Right lobe of liver (tissue), 6 donors: ENCODE results near the gene ATP2B3. TPM values are rescaled to one million over a fixed set of nuclear protein-coding genes. Genes with fewer than 3 reads are reported as not detected.

Experiments used
- ATAC-seq, 4 donors: fragments of 200-7000 bp; cut with Tn5 transposase; one replicate each; pipeline ENCODE4 v1.9.1; 2020; ENCODE audit warnings: mild to moderate bottlenecking in 4 of 4, moderate library complexity in 4 of 4
- DNase-seq, 3 donors: peaks; one replicate each; pipeline ENCODE4 v3.0.0-alpha.2; 2020
- H3K27ac ChIP-seq, 3 donors: fragments of 200-600 bp; one replicate each; pipeline ENCODE4 v1.8.0; 2022
- H3K27me3 ChIP-seq, 2 donors: fragments of 200-600 bp; one replicate each; pipeline ENCODE4 v1.8.0; 2022
- H3K36me3 ChIP-seq, 4 donors: fragments of 200-600 bp; sonication (generic) in 1 of 4; one replicate each; pipeline versions ENCODE4 v1.5.1 to v1.8.0; 2017 to 2022; ENCODE audit warnings: control low read depth in 1 of 4
- H3K4me1 ChIP-seq, 4 donors: fragments of 200-600 bp; sonication (generic) in 1 of 4; one replicate each; pipeline versions ENCODE4 v1.5.1 to v1.8.0; 2017 to 2022; ENCODE audit warnings: control low read depth in 1 of 4
- H3K4me3 ChIP-seq, 3 donors: fragments of 200-600 bp; one replicate each; pipeline ENCODE4 v1.8.0; 2022
- H3K9me3 ChIP-seq, 4 donors: fragments of 200-600 bp; sonication (generic) in 1 of 4; one replicate each; pipeline versions ENCODE4 v1.5.1 to v1.8.0; 2017 to 2022; ENCODE audit warnings: control low read depth in 1 of 4
- CTCF ChIP-seq, 4 donors: fragments of 200-600 bp in 3 of 4; fragments of 450-650 bp in 1 of 4; IDR thresholded peaks; one replicate each; pipeline versions ENCODE4 v1.5.1 to v1.8.0; 2016 to 2022; ENCODE audit warnings: antibody characterized with exemption in 4 of 4, mild to moderate bottlenecking in 2 of 4
- POLR2A ChIP-seq: fragments of 450-650 bp; IDR thresholded peaks from one replicate; pipeline ENCODE4 v1.6.1; 2017; ENCODE audit warnings: antibody characterized with exemption, mild to moderate bottlenecking
- WGBS: methylation state at CpG from one replicate; pipeline ENCODE4 v1.1.6; 2018; ENCODE audit warnings: low coverage, low lambda C conversion rate; ENCODE audit not compliant: insufficient coverage; ENCODE audit errors: missing lambda C conversion rate; 5-methylcytosine and 5-hydroxymethylcytosine counted together
- intact Hi-C, 2 donors: fragments of 100-400 bp; cut with DNase I; formaldehyde crosslinking; loops; one replicate each; pipeline versions ENCODE4 v1.11.2 to v1.14.1; 2022
- total RNA-seq, 6 experiments: library from RNA; depleted of rRNA in 2 of 6; stranded (reverse); fragments of >200 nt in 2 of 6; fragmentation: NEBNext Ultra II Directional in 3 of 6; extraction: Animal tissue kit (Norgen Biotek cat#: 25700) in 3 of 6; gene quantifications; one replicate each; pipeline versions ENCODE4 v1.1.0 to v1.2.4, GENCODE V29; 2016 to 2023
- donor health status: DM: no; HTN: yes; CAD: no.
- donor health status: DM: no; HTN: no; CAD: no.
- donor health status: DM: no; HTN: no; CAD: no.
- donor health status: DM: no; HTN: yes; CAD: no.
- donor health status: DM: no; HTN: yes; CAD: no.

Gene ATP2B3
- total RNA-seq, 6 experiments from 2014 or later, result 0.07 TPM; not detected in 5

GRCh38 chrX:153522259-153522658 is 4.8 kb downstream of the ATP2B3 start:
- DNase-seq, result no peak

GRCh38 chrX:153523269-153523668 is 5.8 kb downstream of the ATP2B3 start:
- DNase-seq, result no peak
- Histone ChIP-seq H3K4me1 (no peaks in the 10 kb centered on the region), H3K36me3 (no peaks in the 10 kb centered on the region), H3K9me3 (no peaks in the 10 kb centered on the region), H3K27me3 (peaks cover 0 to 15% of the 10 kb centered on the region in 2 donors), H3K4me3 (no peak overlapping the region), H3K27ac (no peak overlapping the region)
- intact Hi-C loops, result no loop called here
- no peak for ATAC-seq
- WGBS, result 74% methylated on average over 7 of the region's 7 CpGs
- TF ChIP-seq POLR2A, result no peak
- TF ChIP-seq CTCF (IDR thresholded peaks at IDR 0.05), result no peak

More at GRCh38 chrX:153522259-153522658, 4.8 kb downstream of the ATP2B3 start:
- peaks cover 0 to 15% of the 10 kb centered on the region in 2 donors for H3K27me3 ChIP-seq
- ATAC-seq, result no peak
- TF ChIP-seq CTCF (IDR thresholded peaks at IDR 0.05) (no peak), POLR2A (no peak)
- no peak overlapping the region for H3K4me3 ChIP-seq
- no peaks in the 10 kb centered on the region for H3K9me3 ChIP-seq
- H3K4me1 ChIP-seq, result no peaks in the 10 kb centered on the region
- H3K27ac ChIP-seq, result no peak overlapping the region
- intact Hi-C loops, result no loop called here
- WGBS, result 50% methylated on average over 7 of the region's 12 CpGs
- H3K36me3 ChIP-seq, result no peaks in the 10 kb centered on the region

DNA sequence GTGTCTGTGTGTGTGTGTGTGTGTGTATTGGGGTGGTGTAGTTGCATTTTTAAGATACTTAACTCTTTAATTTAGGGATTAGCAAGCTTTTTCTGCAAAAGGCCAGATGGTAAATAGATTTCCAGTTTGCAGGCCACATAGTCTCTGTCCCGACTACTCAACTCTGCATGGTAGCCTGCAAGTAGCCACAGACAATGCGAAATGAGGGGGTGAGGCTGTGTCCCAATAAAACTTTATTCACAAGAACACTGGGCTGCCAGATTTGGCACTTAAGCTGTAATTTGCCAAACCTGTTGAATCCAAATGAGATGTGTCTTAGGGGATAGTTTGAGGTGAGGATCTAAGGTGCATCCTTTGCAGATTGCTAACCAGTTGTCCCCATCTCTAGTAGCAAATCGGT is 6.8 kb downstream of the ATP2B3 start:
- intact Hi-C loops, result no loop called here
- H3K36me3 ChIP-seq, result no peaks in the 10 kb centered on the region
- ATAC-seq (no peak), DNase-seq (no peak)
- H3K27ac ChIP-seq, result no peak overlapping the region
- no peaks in the 10 kb centered on the region for H3K4me1 ChIP-seq
- no peaks in the 10 kb centered on the region for H3K9me3 ChIP-seq
- H3K27me3 ChIP-seq, result peaks cover 0 to 15% of the 10 kb centered on the region in 2 donors
- H3K4me3 ChIP-seq, result no peak overlapping the region
- 83% methylated on average over 2 of the region's 3 CpGs for WGBS
- TF ChIP-seq CTCF (IDR thresholded peaks at IDR 0.05), result no peak
- TF ChIP-seq POLR2A, result no peak

DNA sequence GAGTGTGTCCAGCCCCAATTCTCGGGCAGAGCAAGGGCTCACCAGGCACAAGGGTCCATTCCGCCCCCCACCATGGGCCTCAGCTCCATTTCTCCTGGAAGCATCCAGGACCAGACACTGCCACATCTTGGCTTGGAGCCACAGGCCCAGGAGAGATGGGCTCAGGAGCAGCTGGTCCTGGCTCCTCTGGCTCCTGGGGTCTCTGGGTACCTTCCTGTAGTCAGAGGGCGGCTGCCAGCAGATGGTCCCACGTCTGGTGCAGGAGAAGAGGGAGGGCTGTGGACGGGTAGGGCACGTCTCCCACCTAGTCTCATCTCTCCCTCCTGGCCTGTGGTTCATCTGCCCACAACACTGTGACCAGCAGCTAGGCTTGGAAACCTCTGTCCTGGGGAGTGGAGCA is 8.0 kb downstream of the ATP2B3 start:
- Histone ChIP-seq H3K36me3 (no peaks in the 10 kb centered on the region), H3K4me1 (no peaks in the 10 kb centered on the region), H3K27ac (no peak overlapping the region), H3K27me3 (peaks cover 0 to 9% of the 10 kb centered on the region in 2 donors), H3K4me3 (no peak overlapping the region), H3K9me3 (no peaks in the 10 kb centered on the region)
- intact Hi-C loops, result no loop called here
- no peak for DNase-seq
- ATAC-seq, result no peak
- TF ChIP-seq POLR2A, result no peak
- no peak for TF ChIP-seq CTCF (IDR thresholded peaks at IDR 0.05)
- 63% methylated on average over 4 of the region's 6 CpGs for WGBS

GRCh38 chrX:153526042-153526441 is 8.6 kb downstream of the ATP2B3 start:
- WGBS, result 59% methylated on average over 3 of the region's 7 CpGs
- H3K9me3 ChIP-seq, result no peaks in the 10 kb centered on the region
- no peaks in the 10 kb centered on the region for H3K4me1 ChIP-seq
- no peak for DNase-seq
- intact Hi-C loops, result no loop called here
- TF ChIP-seq CTCF (IDR thresholded peaks at IDR 0.05), result no peak
- no peak for TF ChIP-seq POLR2A
- no peaks in the 10 kb centered on the region for H3K36me3 ChIP-seq
- H3K4me3 ChIP-seq, result no peak overlapping the region
- no peak for ATAC-seq
- H3K27ac ChIP-seq, result no peak overlapping the region
- peaks cover 0 to 5% of the 10 kb centered on the region in 2 donors for H3K27me3 ChIP-seq
